Cardiac fibroblast (primary cell): ENCODE results near the gene CCDC178.

Experiments used
- DNase-seq, 2 donors: peaks; one replicate each; pipeline versions ENCODE4 v3.0.0 to v3.0.0-alpha.2; 2010; ENCODE audit warnings: low read depth in 2 of 2
- H3K4me3 ChIP-seq, 2 donors: replicated peaks in 1 of 2; 1 replicate in 1 of 2; 2 replicates in 1 of 2; pipeline ENCODE4 v1.5.1; 2011; ENCODE audit warnings: low read depth in 2 of 2, low read length in 2 of 2, mild to moderate bottlenecking in 2 of 2, moderate library complexity in 1 of 2
- TF ChIP-seq, protein P1 (sequence below): IDR thresholded peaks from one replicate; pipeline ENCODE4 v1.5.1; 2011; ENCODE audit warnings: low read depth, mild to moderate bottlenecking, low read length, inconsistent platforms

CCDC178 gene

GRCh38 chr18:32907648-32908423, 532.7 kb downstream of the CCDC178 start:
- TF ChIP-seq, protein P1, sequence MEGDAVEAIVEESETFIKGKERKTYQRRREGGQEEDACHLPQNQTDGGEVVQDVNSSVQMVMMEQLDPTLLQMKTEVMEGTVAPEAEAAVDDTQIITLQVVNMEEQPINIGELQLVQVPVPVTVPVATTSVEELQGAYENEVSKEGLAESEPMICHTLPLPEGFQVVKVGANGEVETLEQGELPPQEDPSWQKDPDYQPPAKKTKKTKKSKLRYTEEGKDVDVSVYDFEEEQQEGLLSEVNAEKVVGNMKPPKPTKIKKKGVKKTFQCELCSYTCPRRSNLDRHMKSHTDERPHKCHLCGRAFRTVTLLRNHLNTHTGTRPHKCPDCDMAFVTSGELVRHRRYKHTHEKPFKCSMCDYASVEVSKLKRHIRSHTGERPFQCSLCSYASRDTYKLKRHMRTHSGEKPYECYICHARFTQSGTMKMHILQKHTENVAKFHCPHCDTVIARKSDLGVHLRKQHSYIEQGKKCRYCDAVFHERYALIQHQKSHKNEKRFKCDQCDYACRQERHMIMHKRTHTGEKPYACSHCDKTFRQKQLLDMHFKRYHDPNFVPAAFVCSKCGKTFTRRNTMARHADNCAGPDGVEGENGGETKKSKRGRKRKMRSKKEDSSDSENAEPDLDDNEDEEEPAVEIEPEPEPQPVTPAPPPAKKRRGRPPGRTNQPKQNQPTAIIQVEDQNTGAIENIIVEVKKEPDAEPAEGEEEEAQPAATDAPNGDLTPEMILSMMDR: no peak
- DNase-seq: no peak
- no peak overlapping the region for H3K4me3 ChIP-seq

GRCh38 chr18:32907311-32907585, 533.3 kb downstream of the CCDC178 start:
- no peak for DNase-seq
- H3K4me3 ChIP-seq: no peak overlapping the region
- TF ChIP-seq, protein P1: no peak

DNA sequence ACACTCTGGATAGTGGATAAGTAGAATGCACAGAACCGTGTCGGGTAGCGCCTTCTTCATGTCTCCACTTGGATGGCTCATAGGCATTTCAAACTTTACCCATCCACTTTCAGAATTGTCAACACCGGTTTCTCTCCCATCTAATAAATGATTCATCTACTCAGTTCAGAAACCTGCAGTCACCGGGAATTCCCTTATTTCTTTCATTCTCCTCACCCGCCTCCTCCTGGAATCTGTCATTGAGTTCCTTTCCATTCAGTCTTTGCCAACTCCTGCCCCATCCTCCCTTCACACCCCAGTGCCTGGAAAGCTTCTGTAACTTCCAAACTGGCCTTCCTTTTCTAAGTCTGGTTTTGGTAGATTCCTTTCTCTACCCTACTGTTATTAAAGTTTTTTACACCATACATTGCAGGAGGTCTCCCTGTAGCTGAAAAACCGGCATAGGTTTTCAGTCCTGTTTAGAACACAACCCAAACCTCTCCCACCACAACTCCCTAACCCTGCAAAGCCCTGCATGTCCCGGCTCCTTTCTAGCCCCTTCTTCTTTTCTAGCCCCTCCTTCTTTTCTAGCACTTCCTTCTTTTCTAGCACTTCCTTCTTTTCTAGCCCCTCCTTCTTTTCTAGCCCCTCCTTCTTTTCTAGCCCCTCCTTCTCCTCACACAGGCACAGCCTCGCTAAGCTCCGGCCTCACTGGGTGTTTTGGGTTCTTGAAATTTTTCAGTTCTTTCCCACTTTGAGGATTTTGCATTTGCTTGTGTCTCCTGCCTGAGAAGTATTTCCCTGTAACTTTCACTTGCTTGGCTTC, 533.8 kb downstream of the CCDC178 start:
- H3K4me3 ChIP-seq: no peak overlapping the region
- DNase-seq: no peak
- TF ChIP-seq, protein P1: no peak

DNA sequence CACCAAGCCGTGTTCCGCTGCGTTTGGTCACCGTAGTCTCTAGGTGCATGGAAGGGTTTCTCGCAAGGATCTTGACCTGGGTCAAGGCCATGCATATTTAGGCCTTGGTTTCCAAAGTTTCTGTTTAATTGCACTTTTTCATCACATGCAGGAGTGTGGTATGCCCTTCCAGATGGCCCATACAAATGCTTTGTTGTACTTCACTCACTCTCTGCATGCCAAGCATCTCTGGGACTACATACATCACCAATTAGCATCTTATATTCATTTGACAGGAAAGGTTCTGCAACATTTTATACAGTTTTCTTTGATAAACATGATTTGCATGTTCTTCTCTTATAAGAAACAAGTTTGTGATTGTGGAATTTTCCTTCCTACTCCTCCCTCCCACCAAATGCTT, 534.9 kb downstream of the CCDC178 start:
- H3K4me3 ChIP-seq: no peak overlapping the region
- no peak for DNase-seq
- TF ChIP-seq, protein P1: no peak

GRCh38 chr18:32902568-32903330, 537.8 kb downstream of the CCDC178 start:
- no peak for DNase-seq
- no peak overlapping the region for H3K4me3 ChIP-seq
- TF ChIP-seq, protein P1: no peak

- TF ChIP-seq, protein P1: peak; percentile 45
- DNase-seq: peak in 1 of 2 donors; percentile 52
- no peak overlapping the region for H3K4me3 ChIP-seq
Measured at GRCh38 chr18:32899819-32900218, 540.7 kb downstream of the CCDC178 start.
